Measurements from ENCODE around the gene SLC16A9.

- TF ChIP-seq, protein P1, sequence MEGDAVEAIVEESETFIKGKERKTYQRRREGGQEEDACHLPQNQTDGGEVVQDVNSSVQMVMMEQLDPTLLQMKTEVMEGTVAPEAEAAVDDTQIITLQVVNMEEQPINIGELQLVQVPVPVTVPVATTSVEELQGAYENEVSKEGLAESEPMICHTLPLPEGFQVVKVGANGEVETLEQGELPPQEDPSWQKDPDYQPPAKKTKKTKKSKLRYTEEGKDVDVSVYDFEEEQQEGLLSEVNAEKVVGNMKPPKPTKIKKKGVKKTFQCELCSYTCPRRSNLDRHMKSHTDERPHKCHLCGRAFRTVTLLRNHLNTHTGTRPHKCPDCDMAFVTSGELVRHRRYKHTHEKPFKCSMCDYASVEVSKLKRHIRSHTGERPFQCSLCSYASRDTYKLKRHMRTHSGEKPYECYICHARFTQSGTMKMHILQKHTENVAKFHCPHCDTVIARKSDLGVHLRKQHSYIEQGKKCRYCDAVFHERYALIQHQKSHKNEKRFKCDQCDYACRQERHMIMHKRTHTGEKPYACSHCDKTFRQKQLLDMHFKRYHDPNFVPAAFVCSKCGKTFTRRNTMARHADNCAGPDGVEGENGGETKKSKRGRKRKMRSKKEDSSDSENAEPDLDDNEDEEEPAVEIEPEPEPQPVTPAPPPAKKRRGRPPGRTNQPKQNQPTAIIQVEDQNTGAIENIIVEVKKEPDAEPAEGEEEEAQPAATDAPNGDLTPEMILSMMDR (IDR thresholded peaks at IDR 0.05), result no peak
- no peak for TF ChIP-seq POLR2A (IDR thresholded peaks at IDR 0.05)
Observed at GRCh38 chr10:59706851-59707797, 2.5 kb downstream of the SLC16A9 start.
